ENCODE data around the gene NAA16.
"Not testable (repeated sequence)": the region's sequence is repeated elsewhere in the genome, so short reads cannot be mapped to it uniquely, and the experiment has no call there.

Gene NAA16

DNA sequence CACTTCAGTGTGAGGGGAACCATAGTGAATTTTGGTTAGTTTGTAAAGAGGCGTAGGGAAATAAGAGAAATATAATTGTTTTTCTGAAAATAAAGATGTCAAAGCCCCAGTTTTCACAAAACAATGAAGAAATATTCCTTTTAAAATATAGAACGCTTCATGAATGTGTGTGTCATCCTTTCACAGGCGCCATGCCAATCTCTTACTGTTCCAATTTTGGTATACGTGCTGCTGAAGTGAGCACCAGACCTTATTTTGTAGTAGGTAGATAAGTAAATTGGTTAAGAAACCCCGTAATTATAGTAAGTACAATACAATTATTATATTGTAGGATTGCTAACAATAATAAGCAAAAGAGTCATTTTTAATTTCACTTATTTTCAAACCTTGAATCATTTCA is 43.3 kb downstream of the NAA16 start:
- Histone ChIP-seq H3K4me1 (ENCODE audit: control insufficient read depth in 2 of 2, insufficient read depth in 2 of 2, low read length in 2 of 2) (no peaks in the 10 kb centered on the region), H3K9ac (ENCODE audit: low read depth in 1 of 2, low read length in 2 of 2) (no peak overlapping the region), H3K36me3 (ENCODE audit: control insufficient read depth in 2 of 2, insufficient read depth in 2 of 2, low read length in 2 of 2) (peaks cover 10 to 15% of the 10 kb centered on the region in 2 donors), H3K27ac (ENCODE audit: low read depth in 2 of 2, low read length in 2 of 2) (no peak overlapping the region), H3K27me3 (ENCODE audit: control insufficient read depth in 2 of 2, insufficient read depth in 2 of 2, low read length in 2 of 2) (no peaks in the 10 kb centered on the region), H3K9me3 (ENCODE audit: control insufficient read depth in 2 of 2, low read length in 2 of 2) (no peaks in the 10 kb centered on the region), H3K4me3 (ENCODE audit: low read length in 2 of 2) (no peak overlapping the region)

DNA sequence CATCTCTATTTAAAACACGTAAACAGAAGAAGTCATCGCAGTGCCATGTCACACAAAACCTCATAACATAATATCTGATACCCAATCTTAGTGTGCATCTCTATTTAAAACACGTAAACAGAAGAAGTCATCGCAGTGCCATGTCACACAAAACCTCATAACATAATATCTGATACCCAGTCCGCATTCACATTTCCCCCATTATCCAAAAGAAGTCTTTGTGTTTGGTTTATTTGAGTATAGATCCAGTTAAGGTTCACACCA is 45.2 kb downstream of the NAA16 start:
- H3K36me3 ChIP-seq (ENCODE audit: control insufficient read depth in 2 of 2, insufficient read depth in 2 of 2, low read length in 2 of 2): peaks cover 12% of the 10 kb centered on the region in 2 donors
- not testable (repeated sequence) for H3K27me3 ChIP-seq (ENCODE audit: control insufficient read depth in 2 of 2, insufficient read depth in 2 of 2, low read length in 2 of 2); H3K27ac ChIP-seq (ENCODE audit: low read depth in 2 of 2, low read length in 2 of 2); H3K9ac ChIP-seq (ENCODE audit: low read depth in 1 of 2, low read length in 2 of 2); H3K9me3 ChIP-seq (ENCODE audit: control insufficient read depth in 2 of 2, low read length in 2 of 2); H3K4me3 ChIP-seq (ENCODE audit: low read length in 2 of 2); H3K4me1 ChIP-seq (ENCODE audit: control insufficient read depth in 2 of 2, insufficient read depth in 2 of 2, low read length in 2 of 2)

- H3K4me3 ChIP-seq (ENCODE audit: low read length in 2 of 2): no peak overlapping the region
- no peaks in the 10 kb centered on the region for H3K4me1 ChIP-seq (ENCODE audit: control insufficient read depth in 2 of 2, insufficient read depth in 2 of 2, low read length in 2 of 2)
- no peak overlapping the region for H3K9ac ChIP-seq (ENCODE audit: low read depth in 1 of 2, low read length in 2 of 2)
- H3K27ac ChIP-seq (ENCODE audit: low read depth in 2 of 2, low read length in 2 of 2): no peak overlapping the region
- H3K9me3 ChIP-seq (ENCODE audit: control insufficient read depth in 2 of 2, low read length in 2 of 2): no peaks in the 10 kb centered on the region
- H3K27me3 ChIP-seq (ENCODE audit: control insufficient read depth in 2 of 2, insufficient read depth in 2 of 2, low read length in 2 of 2): no peaks in the 10 kb centered on the region
- H3K36me3 ChIP-seq (ENCODE audit: control insufficient read depth in 2 of 2, insufficient read depth in 2 of 2, low read length in 2 of 2): peaks cover 12% of the 10 kb centered on the region in 2 donors
These were observed 45.7 kb downstream of the NAA16 start for GRCh38 chr13:41356786-41357185.

GRCh38 chr13:41361491-41361890 is 50.4 kb downstream of the NAA16 start:
- H3K27me3 ChIP-seq (ENCODE audit: control insufficient read depth in 2 of 2, insufficient read depth in 2 of 2, low read length in 2 of 2): no peaks in the 10 kb centered on the region
- H3K4me3 ChIP-seq (ENCODE audit: low read length in 2 of 2): no peak overlapping the region
- no peak overlapping the region for H3K9ac ChIP-seq (ENCODE audit: low read depth in 1 of 2, low read length in 2 of 2)
- H3K4me1 ChIP-seq (ENCODE audit: control insufficient read depth in 2 of 2, insufficient read depth in 2 of 2, low read length in 2 of 2): no peaks in the 10 kb centered on the region
- H3K9me3 ChIP-seq (ENCODE audit: control insufficient read depth in 2 of 2, low read length in 2 of 2): no peaks in the 10 kb centered on the region
- peaks cover 19 to 26% of the 10 kb centered on the region in 2 donors for H3K36me3 ChIP-seq (ENCODE audit: control insufficient read depth in 2 of 2, insufficient read depth in 2 of 2, low read length in 2 of 2)
- H3K27ac ChIP-seq (ENCODE audit: low read depth in 2 of 2, low read length in 2 of 2): no peak overlapping the region

DNA sequence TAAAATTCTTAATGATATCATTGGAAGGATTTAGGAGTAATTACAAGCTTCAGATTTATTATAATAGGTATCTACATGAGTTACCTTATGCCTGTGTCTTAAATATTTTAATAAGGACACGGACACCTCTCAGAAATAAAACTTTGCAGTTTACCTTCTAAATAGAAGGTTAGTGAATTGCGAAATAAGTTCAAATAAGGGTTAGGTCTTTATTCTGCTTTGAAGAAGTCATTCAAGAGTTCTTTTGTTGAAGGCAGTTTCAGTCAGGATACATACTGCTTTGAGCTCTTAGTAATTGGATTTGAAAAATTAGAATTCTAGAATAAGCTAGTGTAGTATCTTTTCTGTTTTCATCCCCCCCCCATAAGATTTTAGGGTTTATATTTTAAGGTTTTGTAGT is 53.0 kb downstream of the NAA16 start:
- H3K4me1 ChIP-seq (ENCODE audit: control insufficient read depth in 2 of 2, insufficient read depth in 2 of 2, low read length in 2 of 2): no peaks in the 10 kb centered on the region
- H3K4me3 ChIP-seq (ENCODE audit: low read length in 2 of 2): no peak overlapping the region
- no peak overlapping the region for H3K9ac ChIP-seq (ENCODE audit: low read depth in 1 of 2, low read length in 2 of 2)
- peaks cover 16 to 24% of the 10 kb centered on the region in 2 donors for H3K36me3 ChIP-seq (ENCODE audit: control insufficient read depth in 2 of 2, insufficient read depth in 2 of 2, low read length in 2 of 2)
- no peaks in the 10 kb centered on the region for H3K9me3 ChIP-seq (ENCODE audit: control insufficient read depth in 2 of 2, low read length in 2 of 2)
- H3K27ac ChIP-seq (ENCODE audit: low read depth in 2 of 2, low read length in 2 of 2): no peak overlapping the region
- H3K27me3 ChIP-seq (ENCODE audit: control insufficient read depth in 2 of 2, insufficient read depth in 2 of 2, low read length in 2 of 2): no peaks in the 10 kb centered on the region

GRCh38 chr13:41365631-41366030 is 54.6 kb downstream of the NAA16 start:
- Histone ChIP-seq H3K27me3 (ENCODE audit: control insufficient read depth in 2 of 2, insufficient read depth in 2 of 2, low read length in 2 of 2) (no peaks in the 10 kb centered on the region), H3K27ac (ENCODE audit: low read depth in 2 of 2, low read length in 2 of 2) (no peak overlapping the region), H3K36me3 (ENCODE audit: control insufficient read depth in 2 of 2, insufficient read depth in 2 of 2, low read length in 2 of 2) (peaks cover 19 to 29% of the 10 kb centered on the region in 2 donors), H3K9ac (ENCODE audit: low read depth in 1 of 2, low read length in 2 of 2) (no peak overlapping the region), H3K4me3 (ENCODE audit: low read length in 2 of 2) (no peak overlapping the region), H3K9me3 (ENCODE audit: control insufficient read depth in 2 of 2, low read length in 2 of 2) (peaks cover 0 to 3% of the 10 kb centered on the region in 2 donors), H3K4me1 (ENCODE audit: control insufficient read depth in 2 of 2, insufficient read depth in 2 of 2, low read length in 2 of 2) (no peaks in the 10 kb centered on the region)

GRCh38 chr13:41370736-41371135 is 59.7 kb downstream of the NAA16 start:
- no peak overlapping the region for H3K4me3 ChIP-seq (ENCODE audit: low read length in 2 of 2)
- no peaks in the 10 kb centered on the region for H3K4me1 ChIP-seq (ENCODE audit: control insufficient read depth in 2 of 2, insufficient read depth in 2 of 2, low read length in 2 of 2)
- H3K36me3 ChIP-seq (ENCODE audit: control insufficient read depth in 2 of 2, insufficient read depth in 2 of 2, low read length in 2 of 2): peaks cover 21 to 31% of the 10 kb centered on the region in 2 donors

GRCh38 chr13:41377446-41377845 is 66.4 kb downstream of the NAA16 start:
- Histone ChIP-seq H3K9me3 (ENCODE audit: control insufficient read depth in 2 of 2, low read length in 2 of 2) (no peaks in the 10 kb centered on the region), H3K4me1 (ENCODE audit: control insufficient read depth in 2 of 2, insufficient read depth in 2 of 2, low read length in 2 of 2) (no peaks in the 10 kb centered on the region), H3K27ac (ENCODE audit: low read depth in 2 of 2, low read length in 2 of 2) (no peak overlapping the region), H3K36me3 (ENCODE audit: control insufficient read depth in 2 of 2, insufficient read depth in 2 of 2, low read length in 2 of 2) (peaks cover 2 to 12% of the 10 kb centered on the region in 2 donors), H3K27me3 (ENCODE audit: control insufficient read depth in 2 of 2, insufficient read depth in 2 of 2, low read length in 2 of 2) (no peaks in the 10 kb centered on the region), H3K4me3 (ENCODE audit: low read length in 2 of 2) (no peak overlapping the region), H3K9ac (ENCODE audit: low read depth in 1 of 2, low read length in 2 of 2) (no peak overlapping the region)

More at GRCh38 chr13:41370736-41371135, 59.7 kb downstream of the NAA16 start:
- Histone ChIP-seq H3K9me3 (ENCODE audit: control insufficient read depth in 2 of 2, low read length in 2 of 2) (peaks cover 0 to 3% of the 10 kb centered on the region in 2 donors), H3K9ac (ENCODE audit: low read depth in 1 of 2, low read length in 2 of 2) (no peak overlapping the region), H3K27me3 (ENCODE audit: control insufficient read depth in 2 of 2, insufficient read depth in 2 of 2, low read length in 2 of 2) (no peaks in the 10 kb centered on the region), H3K27ac (ENCODE audit: low read depth in 2 of 2, low read length in 2 of 2) (no peak overlapping the region)

DNA sequence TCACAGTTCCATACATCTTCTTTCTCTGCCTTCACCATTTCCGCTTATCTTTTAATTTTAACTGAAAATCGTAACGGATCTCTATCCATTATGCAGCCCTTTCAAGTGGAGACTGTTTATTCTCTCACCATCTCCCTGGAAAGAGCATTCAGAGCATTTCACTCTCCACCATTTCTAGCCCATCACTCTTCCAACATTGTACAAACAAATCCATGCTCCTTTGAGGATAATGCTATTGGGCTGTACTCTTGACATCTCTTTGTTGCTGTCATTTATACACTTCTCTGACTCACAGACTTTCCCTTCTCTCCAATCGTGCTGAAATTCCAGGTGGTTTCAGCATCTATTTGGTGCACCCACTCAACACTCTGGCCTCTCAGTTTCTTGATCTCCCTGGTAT is 71.4 kb downstream of the NAA16 start:
- no peaks in the 10 kb centered on the region for H3K27me3 ChIP-seq (ENCODE audit: control insufficient read depth in 2 of 2, insufficient read depth in 2 of 2, low read length in 2 of 2)

GRCh38 chr13:41383386-41383785 is 72.3 kb downstream of the NAA16 start:
- no peak overlapping the region for H3K4me3 ChIP-seq (ENCODE audit: low read length in 2 of 2)
- H3K27me3 ChIP-seq (ENCODE audit: control insufficient read depth in 2 of 2, insufficient read depth in 2 of 2, low read length in 2 of 2): no peaks in the 10 kb centered on the region
- H3K36me3 ChIP-seq (ENCODE audit: control insufficient read depth in 2 of 2, insufficient read depth in 2 of 2, low read length in 2 of 2): no peaks in the 10 kb centered on the region
- no peaks in the 10 kb centered on the region for H3K4me1 ChIP-seq (ENCODE audit: control insufficient read depth in 2 of 2, insufficient read depth in 2 of 2, low read length in 2 of 2)
- no peaks in the 10 kb centered on the region for H3K9me3 ChIP-seq (ENCODE audit: control insufficient read depth in 2 of 2, low read length in 2 of 2)
- H3K9ac ChIP-seq (ENCODE audit: low read depth in 1 of 2, low read length in 2 of 2): no peak overlapping the region
- H3K27ac ChIP-seq (ENCODE audit: low read depth in 2 of 2, low read length in 2 of 2): no peak overlapping the region

More for the DNA sequence above, 71.4 kb downstream of the NAA16 start:
- no peaks in the 10 kb centered on the region for H3K36me3 ChIP-seq (ENCODE audit: control insufficient read depth in 2 of 2, insufficient read depth in 2 of 2, low read length in 2 of 2)
- H3K9me3 ChIP-seq (ENCODE audit: control insufficient read depth in 2 of 2, low read length in 2 of 2): no peaks in the 10 kb centered on the region
- H3K4me1 ChIP-seq (ENCODE audit: control insufficient read depth in 2 of 2, insufficient read depth in 2 of 2, low read length in 2 of 2): no peaks in the 10 kb centered on the region
- no peak overlapping the region for H3K4me3 ChIP-seq (ENCODE audit: low read length in 2 of 2)
- no peak overlapping the region for H3K27ac ChIP-seq (ENCODE audit: low read depth in 2 of 2, low read length in 2 of 2)
- H3K9ac ChIP-seq (ENCODE audit: low read depth in 1 of 2, low read length in 2 of 2): no peak overlapping the region
